ENCODE measurements around the gene CHI3L1. TPM values are rescaled to one million over a fixed set of nuclear protein-coding genes. Genes with fewer than 3 reads are reported as not detected.

The CHI3L1 gene
- total and polyA plus RNA-seq, 10 of the 15 experiments (the other 5 are each of a cell fraction or from before 2014, with no cell fraction given) = 0.10 to 1.7 (median 0.39) TPM

DNA sequence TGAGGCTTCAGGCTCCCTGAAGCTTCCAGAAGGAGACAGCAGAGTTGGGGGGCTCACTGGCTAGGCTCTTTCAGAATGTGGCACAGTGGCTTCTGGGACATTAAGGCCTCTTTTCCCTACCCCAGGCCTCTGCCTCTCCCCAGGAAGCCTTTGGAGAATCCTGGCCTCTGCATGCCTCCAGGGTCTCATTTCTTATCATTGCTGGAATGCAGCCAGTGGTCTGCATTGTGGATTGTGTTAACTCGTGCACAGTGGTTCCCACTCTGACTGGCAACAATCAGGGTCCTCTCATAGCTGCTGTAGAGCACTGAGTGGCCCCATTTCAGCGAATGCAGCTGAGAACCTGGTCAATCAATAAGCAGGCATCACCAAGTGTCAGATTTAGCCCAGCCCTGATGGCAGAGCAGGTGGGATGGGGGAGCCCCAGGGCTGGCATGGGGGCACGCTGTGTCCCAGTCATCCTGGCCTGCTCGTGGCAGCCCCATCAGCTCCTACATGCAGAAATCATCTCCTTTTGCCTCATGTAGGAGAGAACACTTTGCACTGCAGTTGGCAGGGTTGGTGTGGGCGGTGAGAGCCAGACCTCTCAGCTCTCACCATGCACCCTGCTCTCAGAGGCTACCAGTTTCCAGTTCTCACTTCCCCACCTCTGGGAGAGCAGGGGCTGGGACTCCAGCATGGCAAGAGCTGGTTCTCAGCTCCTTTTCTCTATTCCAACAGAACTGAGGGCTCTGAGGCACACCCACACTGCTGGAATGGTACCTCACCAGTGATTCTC lies 45.6 kb downstream of the CHI3L1 start (continued):
- TF ChIP-seq, protein P1, sequence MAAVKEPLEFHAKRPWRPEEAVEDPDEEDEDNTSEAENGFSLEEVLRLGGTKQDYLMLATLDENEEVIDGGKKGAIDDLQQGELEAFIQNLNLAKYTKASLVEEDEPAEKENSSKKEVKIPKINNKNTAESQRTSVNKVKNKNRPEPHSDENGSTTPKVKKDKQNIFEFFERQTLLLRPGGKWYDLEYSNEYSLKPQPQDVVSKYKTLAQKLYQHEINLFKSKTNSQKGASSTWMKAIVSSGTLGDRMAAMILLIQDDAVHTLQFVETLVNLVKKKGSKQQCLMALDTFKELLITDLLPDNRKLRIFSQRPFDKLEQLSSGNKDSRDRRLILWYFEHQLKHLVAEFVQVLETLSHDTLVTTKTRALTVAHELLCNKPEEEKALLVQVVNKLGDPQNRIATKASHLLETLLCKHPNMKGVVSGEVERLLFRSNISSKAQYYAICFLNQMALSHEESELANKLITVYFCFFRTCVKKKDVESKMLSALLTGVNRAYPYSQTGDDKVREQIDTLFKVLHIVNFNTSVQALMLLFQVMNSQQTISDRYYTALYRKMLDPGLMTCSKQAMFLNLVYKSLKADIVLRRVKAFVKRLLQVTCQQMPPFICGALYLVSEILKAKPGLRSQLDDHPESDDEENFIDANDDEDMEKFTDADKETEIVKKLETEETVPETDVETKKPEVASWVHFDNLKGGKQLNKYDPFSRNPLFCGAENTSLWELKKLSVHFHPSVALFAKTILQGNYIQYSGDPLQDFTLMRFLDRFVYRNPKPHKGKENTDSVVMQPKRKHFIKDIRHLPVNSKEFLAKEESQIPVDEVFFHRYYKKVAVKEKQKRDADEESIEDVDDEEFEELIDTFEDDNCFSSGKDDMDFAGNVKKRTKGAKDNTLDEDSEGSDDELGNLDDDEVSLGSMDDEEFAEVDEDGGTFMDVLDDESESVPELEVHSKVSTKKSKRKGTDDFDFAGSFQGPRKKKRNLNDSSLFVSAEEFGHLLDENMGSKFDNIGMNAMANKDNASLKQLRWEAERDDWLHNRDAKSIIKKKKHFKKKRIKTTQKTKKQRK (IDR thresholded peaks at IDR 0.05; ENCODE audit: low read depth, low read length) = no peak
- TF ChIP-seq, protein P2, sequence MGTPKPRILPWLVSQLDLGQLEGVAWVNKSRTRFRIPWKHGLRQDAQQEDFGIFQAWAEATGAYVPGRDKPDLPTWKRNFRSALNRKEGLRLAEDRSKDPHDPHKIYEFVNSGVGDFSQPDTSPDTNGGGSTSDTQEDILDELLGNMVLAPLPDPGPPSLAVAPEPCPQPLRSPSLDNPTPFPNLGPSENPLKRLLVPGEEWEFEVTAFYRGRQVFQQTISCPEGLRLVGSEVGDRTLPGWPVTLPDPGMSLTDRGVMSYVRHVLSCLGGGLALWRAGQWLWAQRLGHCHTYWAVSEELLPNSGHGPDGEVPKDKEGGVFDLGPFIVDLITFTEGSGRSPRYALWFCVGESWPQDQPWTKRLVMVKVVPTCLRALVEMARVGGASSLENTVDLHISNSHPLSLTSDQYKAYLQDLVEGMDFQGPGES (IDR thresholded peaks at IDR 0.05) = no peak
- TF ChIP-seq RFX5 (IDR thresholded peaks at IDR 0.05; ENCODE audit: low read depth, low read length) = no peak
- no peak for TF ChIP-seq SMAD5 (IDR thresholded peaks at IDR 0.05; ENCODE audit: low read depth)

GRCh38 chr1:203139976-203140475 lies 46.5 kb downstream of the CHI3L1 start:
- ChIA-PET CTCF (no interaction called here), SMC1A (ENCODE audit: uncharacterized antibody, unreplicated experiment) (no interaction called here), POLR2A (no interaction called here), RAD21 (ENCODE audit: unreplicated experiment) (no interaction called here)
- in situ Hi-C loops (cut with MboI) = no loop called here
- Histone ChIP-seq H3K27ac (ENCODE audit: control insufficient read depth, insufficient read depth) (no peak overlapping the region), H3K9ac (ENCODE audit: control insufficient read depth, insufficient read depth, low read length) (no peak overlapping the region), H3K4me1 (ENCODE audit: control insufficient read depth, insufficient read depth, low read length) (no peaks in the 10 kb centered on the region), H3K36me3 (ENCODE audit: control insufficient read depth in 2 of 2, insufficient read depth in 2 of 2, low read length in 1 of 2) (no peaks in the 10 kb centered on the region), H4K20me1 (ENCODE audit: control insufficient read depth, insufficient read depth) (no peaks in the 10 kb centered on the region), H3K79me2 (ENCODE audit: control insufficient read depth, insufficient read depth, low read length) (no peaks in the 10 kb centered on the region), H3K27me3 (replicated peaks in 1 of 2; ENCODE audit: control insufficient read depth in 2 of 2, insufficient read depth in 2 of 2, low read length in 1 of 2) (peaks cover 5 to 9% of the 10 kb centered on the region in 2 experiments; a peak in 3 of 4 replicates), H2AFZ (ENCODE audit: control insufficient read depth, low read depth, low read length) (no peak overlapping the region), H3K4me2 (ENCODE audit: control insufficient read depth, insufficient read depth) (no peak overlapping the region), H3K9me3 (replicated peaks; ENCODE audit: control insufficient read depth, insufficient read depth, low read length) (no peaks in the 10 kb centered on the region), H3K4me3 (no peak overlapping the region)
- WGBS (ENCODE audit: insufficient coverage, insufficient replicate concordance, low lambda C conversion rate, missing lambda C conversion rate) = 54% methylated on average over 8 of the region's 8 CpGs
- intact Hi-C loops (cut with micrococcal nuclease; ENCODE audit: unreplicated experiment) = no loop called here
- FAIRE-seq = no peak
- TF ChIP-seq, protein P3, sequence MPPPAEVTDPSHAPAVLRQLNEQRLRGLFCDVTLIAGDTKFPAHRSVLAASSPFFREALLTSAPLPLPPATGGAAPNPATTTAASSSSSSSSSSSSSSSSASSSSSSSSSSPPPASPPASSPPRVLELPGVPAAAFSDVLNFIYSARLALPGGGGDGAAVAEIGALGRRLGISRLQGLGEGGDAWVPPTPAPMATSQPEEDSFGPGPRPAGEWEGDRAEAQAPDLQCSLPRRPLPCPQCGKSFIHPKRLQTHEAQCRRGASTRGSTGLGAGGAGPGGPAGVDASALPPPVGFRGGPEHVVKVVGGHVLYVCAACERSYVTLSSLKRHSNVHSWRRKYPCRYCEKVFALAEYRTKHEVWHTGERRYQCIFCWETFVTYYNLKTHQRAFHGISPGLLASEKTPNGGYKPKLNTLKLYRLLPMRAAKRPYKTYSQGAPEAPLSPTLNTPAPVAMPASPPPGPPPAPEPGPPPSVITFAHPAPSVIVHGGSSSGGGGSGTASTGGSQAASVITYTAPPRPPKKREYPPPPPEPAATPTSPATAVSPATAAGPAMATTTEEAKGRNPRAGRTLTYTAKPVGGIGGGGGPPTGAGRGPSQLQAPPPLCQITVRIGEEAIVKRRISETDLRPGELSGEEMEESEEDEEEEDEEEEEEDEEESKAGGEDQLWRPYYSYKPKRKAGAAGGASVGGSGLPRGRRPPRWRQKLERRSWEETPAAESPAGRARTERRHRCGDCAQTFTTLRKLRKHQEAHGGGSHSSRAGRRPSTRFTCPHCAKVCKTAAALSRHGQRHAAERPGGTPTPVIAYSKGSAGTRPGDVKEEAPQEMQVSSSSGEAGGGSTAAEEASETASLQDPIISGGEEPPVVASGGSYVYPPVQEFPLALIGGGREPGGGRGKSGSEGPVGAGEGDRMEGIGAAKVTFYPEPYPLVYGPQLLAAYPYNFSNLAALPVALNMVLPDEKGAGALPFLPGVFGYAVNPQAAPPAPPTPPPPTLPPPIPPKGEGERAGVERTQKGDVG (CRISPR knock-in tag; IDR thresholded peaks at IDR 0.05) = no peak
- TF ChIP-seq RAD51 (IDR thresholded peaks at IDR 0.05) (no peak), BHLHE40 (IDR thresholded peaks at IDR 0.05; ENCODE audit: borderline replicate concordance in 1 of 2, low read depth in 2 of 2, low read length in 1 of 2) (no peak), SUPT20H (IDR thresholded peaks at IDR 0.05; ENCODE audit: borderline replicate concordance, control insufficient read depth, low read depth, low read length) (no peak), ASH2L (IDR thresholded peaks at IDR 0.05; ENCODE audit: borderline replicate concordance, low read depth) (no peak)
- no peak for DNase-seq (ENCODE audit: low read depth, low spot score)
- no TSS peak for BruUV-seq (replicated peaks)
- ATAC-seq = no peak

Data from GM12878 (cell line).